Tibial nerve (tissue), 4 donors: Measurements from ENCODE around the gene SLC25A15.

Source experiments
- CTCF ChIP-seq, 5 experiments: fragments of 200-600 bp in 3 of 5; fragments of 450-650 bp in 2 of 5; sonication (generic) in 3 of 5; IDR thresholded peaks; one replicate each; pipeline ENCODE4 v1.5.1; 2016 to 2019; ENCODE audit warnings: antibody characterized with exemption in 5 of 5, mild to moderate bottlenecking in 3 of 5, moderate library complexity in 2 of 5
- EP300 ChIP-seq, 2 donors: sonication (generic); formaldehyde crosslinking; IDR thresholded peaks; one replicate each; pipeline ENCODE4 v1.6.1; 2017; ENCODE audit warnings: antibody characterized with exemption in 2 of 2, mild to moderate bottlenecking in 1 of 2
- POLR2A ChIP-seq, 2 donors: fragments of 450-650 bp; IDR thresholded peaks; one replicate each; pipeline ENCODE4 v1.6.1; 2017; ENCODE audit warnings: antibody characterized with exemption in 2 of 2, mild to moderate bottlenecking in 2 of 2, moderate library complexity in 2 of 2

DNA sequence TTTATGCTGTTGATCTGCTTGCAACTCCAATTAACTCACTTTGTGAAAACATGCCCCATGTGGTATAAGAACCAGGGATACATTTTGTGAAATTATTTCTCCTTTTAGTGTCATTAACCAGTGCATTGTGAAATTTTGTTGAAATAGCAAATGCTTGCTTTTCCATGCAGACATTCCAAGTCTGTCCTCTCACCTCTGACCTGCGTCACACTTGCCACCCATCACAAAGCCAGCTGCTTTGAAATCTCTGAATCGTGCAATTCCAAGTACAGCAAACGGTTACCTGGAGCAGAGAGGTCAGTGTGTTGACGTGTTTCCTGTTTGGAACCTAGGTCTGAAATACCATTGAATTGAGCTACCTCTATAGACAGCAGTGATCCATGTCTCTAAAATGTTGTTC lies 4.9 kb upstream of the SLC25A15 start:
- TF ChIP-seq CTCF (IDR thresholded peaks at IDR 0.05) (no peak), POLR2A (IDR thresholded peaks at IDR 0.05) (no peak), EP300 (IDR thresholded peaks at IDR 0.05) (no peak)
